GM19452 (cell line): ENCODE results near the gene EML6.

Source experiments
- ATAC-seq: cut with Tn5 transposase; IDR thresholded peaks from one replicate; pipeline ENCODE4 v1.9.1; 2021; ENCODE audit not compliant: unreplicated experiment

The EML6 gene

DNA sequence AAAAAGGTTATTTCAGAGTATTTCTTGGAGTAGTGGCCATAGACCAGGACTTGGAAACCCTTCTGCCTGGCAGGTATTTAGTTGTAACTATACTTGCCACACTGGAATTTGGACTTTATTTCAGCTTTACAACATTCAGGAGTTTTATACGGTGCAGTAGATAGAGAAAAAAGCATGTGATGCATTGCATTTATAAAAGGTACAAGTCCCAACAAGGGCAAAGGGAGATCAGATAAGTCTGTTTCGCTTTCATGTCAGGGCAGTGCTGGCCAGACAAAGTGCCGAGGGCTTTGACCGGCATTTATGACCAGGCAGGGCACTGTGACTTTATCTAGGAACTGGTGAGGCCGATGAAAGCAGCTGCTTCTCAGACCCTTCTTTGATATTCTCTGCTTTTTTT is 181.4 kb downstream of the EML6 start:
- no peak for ATAC-seq

GRCh38 chr2:54906716-54907115 is 183.3 kb downstream of the EML6 start:
- ATAC-seq = no peak

- no peak for ATAC-seq
Measured at GRCh38 chr2:54907663-54908062, 184.2 kb downstream of the EML6 start.

DNA sequence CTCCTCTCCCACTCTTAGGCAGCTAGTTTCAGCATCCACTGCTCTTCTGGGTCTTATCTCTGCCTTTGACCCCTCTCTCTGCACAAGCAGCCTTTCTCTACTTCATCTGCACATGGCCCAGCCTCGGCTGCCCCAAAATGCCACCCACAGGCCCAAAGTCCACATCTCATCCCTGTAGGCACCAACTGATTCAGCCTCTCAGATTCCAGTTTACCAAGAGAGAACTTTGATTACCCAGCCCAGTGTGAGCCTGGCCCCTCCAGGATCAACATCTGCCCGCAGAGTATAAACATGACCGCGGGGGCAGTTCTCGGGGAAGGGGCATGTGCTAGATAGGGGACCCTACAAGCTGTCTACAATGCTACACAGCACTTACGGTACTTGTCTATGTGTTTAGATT is 185.1 kb downstream of the EML6 start:
- no peak for ATAC-seq

GRCh38 chr2:54909001-54909400 is 185.5 kb downstream of the EML6 start:
- ATAC-seq = no peak

DNA sequence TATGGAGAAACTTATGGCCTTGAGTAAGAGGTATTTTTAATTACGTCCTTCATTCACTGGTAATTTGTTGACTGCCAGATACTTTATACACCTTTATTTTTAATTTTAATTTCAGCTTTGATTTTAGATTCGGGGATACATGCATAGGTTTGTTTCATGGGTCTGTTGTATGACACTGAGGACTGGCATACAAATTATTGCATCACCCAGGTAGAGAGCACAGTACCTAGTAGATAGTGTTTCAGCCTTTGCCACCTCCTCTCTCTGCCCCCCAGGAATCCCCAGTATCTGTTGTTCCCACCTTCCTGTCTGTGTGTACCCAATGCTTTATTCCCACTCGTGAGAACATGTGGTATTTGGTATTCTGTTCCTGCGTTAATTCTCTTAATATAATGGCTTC is 188.8 kb downstream of the EML6 start:
- no peak for ATAC-seq

DNA sequence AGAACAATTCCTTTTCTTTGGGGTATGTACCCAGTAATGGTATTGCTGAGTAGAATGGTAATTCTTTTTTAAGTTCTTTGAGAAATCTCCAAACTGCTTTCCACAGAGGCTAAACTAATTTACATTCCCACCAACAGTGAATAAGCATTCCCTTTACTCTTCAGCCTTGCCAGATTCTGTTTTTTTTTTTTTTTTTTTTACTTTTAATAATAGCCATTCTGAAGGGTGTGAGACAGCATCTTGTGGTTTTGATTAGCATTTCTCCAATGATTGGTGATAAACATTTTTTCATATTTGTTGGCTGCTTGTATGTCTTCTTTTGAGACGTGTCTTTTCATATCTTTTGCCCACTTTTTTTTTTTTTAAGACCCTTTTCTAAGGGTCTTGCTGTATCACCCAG is 189.4 kb downstream of the EML6 start:
- ATAC-seq = no peak

DNA sequence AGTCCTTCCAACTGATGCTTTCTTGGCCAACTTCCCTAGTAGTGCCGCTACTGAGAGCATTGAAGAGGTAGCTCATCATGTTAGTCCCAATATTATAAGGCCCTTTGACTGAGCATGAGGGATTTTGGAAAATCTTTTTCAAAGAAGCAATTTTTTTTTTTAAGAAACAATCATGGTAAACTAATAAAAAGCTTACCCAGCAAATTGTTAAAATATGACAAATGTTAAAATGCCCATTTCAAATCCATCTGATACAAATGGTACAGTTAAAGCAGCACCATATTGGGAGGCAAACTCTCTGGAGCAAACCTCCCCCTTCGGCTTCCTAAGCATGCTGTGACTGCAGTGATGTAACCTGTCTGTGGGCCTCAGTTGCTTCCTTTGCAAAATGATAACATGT is 191.2 kb downstream of the EML6 start:
- no peak for ATAC-seq

DNA sequence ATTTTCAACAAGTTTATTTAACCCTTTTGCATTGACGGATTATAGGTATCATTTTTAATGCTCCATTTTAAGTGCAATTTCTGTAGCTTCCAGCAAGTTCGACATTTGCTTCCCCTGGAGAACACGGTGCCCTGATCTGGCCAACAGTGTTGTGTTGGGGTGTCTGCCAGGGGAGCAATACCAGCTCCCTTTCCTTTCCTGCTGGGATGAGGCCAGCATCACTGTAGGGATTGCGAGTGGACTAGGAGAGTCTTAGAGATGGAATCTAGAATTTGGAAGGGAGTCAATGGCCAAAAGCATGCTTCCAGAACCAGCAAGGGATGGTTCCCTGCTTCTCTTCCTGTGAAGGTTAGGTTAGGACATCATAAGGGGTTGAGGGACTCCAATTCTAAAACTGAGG is 191.6 kb downstream of the EML6 start:
- no peak for ATAC-seq

- ATAC-seq = no peak
Measured at GRCh38 chr2:54916637-54917036, 193.2 kb downstream of the EML6 start.

DNA sequence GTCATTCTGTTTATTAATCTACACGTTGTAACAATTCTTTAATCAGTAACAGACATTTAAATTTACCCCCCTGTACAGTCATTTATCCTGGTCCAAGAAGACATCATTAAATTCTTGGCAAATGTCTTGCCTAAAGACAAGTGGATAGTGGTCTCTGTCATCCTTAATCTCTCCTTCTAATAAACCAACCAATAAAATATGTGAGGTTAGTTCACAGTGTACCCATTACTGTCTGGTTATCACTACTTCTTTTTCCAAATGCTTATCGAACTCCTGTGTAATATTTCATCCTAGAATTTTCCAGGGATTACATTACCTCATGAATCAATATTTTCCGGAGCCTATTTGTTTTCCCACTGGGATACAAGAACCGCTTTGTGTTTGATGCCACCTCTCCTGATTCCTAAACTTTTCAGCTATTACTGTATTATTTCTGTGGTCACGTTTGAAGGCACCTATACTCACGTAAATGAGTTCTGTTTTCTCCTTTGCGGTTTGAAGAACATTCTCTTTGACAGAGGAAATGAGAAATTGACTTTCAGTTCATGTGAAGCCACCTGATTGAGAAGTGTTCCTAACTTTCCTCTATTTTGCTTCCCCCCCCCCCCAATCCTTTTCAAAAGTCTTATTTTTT is 195.3 kb downstream of the EML6 start:
- no peak for ATAC-seq

GRCh38 chr2:54920660-54921059 is 197.2 kb downstream of the EML6 start:
- ATAC-seq = no peak

- ATAC-seq = no peak
Measured at GRCh38 chr2:54924121-54924520, 200.7 kb downstream of the EML6 start.

DNA sequence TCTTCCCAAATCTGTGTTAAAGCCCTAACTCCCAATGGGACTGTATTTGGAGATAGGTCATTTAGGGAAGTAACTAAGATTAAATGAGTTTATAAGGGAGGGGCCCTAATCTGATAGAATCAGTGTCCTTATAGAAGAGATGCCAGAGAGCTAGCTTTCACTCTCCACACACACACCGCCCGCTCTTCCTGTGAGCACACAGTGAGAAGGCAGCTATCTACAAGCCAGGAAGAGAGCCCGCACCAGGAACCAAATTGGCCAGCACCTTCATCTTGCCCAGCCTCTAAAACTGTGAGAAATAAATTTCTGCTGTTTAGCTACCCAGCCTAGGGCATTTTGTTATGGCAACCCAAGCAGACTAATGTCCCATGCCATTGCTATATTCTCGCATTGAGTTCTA is 201.6 kb downstream of the EML6 start:
- ATAC-seq = no peak

- ATAC-seq = no peak
Measured at GRCh38 chr2:54927085-54927750, 203.8 kb downstream of the EML6 start.

- no peak for ATAC-seq
Measured at GRCh38 chr2:54927751-54928615, 204.5 kb downstream of the EML6 start.

GRCh38 chr2:54928719-54929118 is 205.3 kb downstream of the EML6 start:
- ATAC-seq = no peak

GRCh38 chr2:54931473-54931872 is 208.0 kb downstream of the EML6 start:
- no peak for ATAC-seq

GRCh38 chr2:54935389-54935788 is 211.9 kb downstream of the EML6 start:
- no peak for ATAC-seq

DNA sequence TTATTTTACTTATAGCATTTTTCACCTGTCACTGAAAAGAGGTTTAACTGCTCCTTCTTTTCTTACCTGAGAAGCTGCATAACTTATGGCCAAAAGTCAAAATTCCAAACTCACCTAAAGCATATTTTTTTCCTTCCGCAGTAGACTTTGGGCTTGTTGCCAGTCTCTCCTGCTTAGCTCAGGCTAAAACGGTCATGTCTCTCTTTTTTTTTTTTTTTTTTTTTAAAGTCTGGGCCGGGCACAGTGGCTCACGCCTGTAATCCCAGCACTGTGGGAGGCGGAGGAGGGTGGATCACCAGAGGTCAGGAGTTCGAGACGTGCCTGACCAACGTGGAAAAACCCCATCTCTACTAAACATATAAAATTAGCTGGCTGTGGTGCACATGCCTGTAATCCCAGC is 213.3 kb downstream of the EML6 start:
- ATAC-seq = no peak

GRCh38 chr2:54939446-54940118 is 216.1 kb downstream of the EML6 start:
- no peak for ATAC-seq

DNA sequence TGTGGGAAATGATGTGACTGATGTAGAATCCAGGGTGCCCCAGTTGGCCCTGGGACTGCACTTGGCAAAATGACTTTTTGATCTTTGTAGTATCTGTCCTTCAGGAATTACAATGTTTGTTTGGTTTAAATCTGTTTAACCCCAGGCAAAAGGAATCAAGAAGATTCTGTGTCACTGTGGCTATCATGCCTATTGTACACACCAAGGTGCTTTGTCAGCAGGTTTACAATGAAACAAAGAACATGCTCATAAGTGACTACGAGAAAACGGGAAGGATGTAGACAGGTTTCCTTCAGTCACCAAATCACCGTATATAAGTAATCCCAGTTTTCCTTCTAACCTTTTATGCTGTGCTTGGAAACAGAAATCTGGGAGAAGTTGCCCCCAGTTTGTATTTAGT is 217.3 kb downstream of the EML6 start:
- no peak for ATAC-seq
